Heart right ventricle (tissue), 16 donors: Measurements from ENCODE around the gene COCH. TPM values are rescaled to one million over a fixed set of nuclear protein-coding genes. Genes with fewer than 3 reads are reported as not detected.
A peak's percentile ranks its signal among the peaks of the same experiment; 100 is the strongest.

Source experiments
- ATAC-seq, 8 donors: fragments of 200-7000 bp; cut with Tn5 transposase; one replicate each; pipeline ENCODE4 v1.9.1; 2020; ENCODE audit warnings: mild to moderate bottlenecking in 8 of 8, moderate library complexity in 8 of 8, moderate number of reproducible peaks in 1 of 8
- DNase-seq, 2 donors: peaks; one replicate each; pipeline ENCODE4 v3.0.0-alpha.2; 2020
- H3K27ac ChIP-seq, 10 donors: fragments of 200-600 bp; sonication (generic) in 2 of 10; one replicate each; pipeline versions ENCODE4 v1.5.0 to v1.8.0; 2020 to 2022; ENCODE audit warnings: mild to moderate bottlenecking in 3 of 10
- H3K27me3 ChIP-seq, 7 donors: fragments of 200-600 bp; one replicate each; pipeline ENCODE4 v1.8.0; 2021 to 2022; ENCODE audit warnings: mild to moderate bottlenecking in 2 of 7
- H3K36me3 ChIP-seq, 9 donors: fragments of 200-600 bp; sonication (generic) in 1 of 9; one replicate each; pipeline versions ENCODE4 v1.5.0 to v1.8.0; 2020 to 2022; ENCODE audit warnings: mild to moderate bottlenecking in 2 of 9
- H3K4me1 ChIP-seq, 9 donors: fragments of 200-600 bp; sonication (generic) in 1 of 9; one replicate each; pipeline versions ENCODE4 v1.5.0 to v1.8.0; 2020 to 2022; ENCODE audit warnings: mild to moderate bottlenecking in 4 of 9
- H3K4me3 ChIP-seq, 10 donors: fragments of 200-600 bp; sonication (generic) in 2 of 10; one replicate each; pipeline versions ENCODE4 v1.5.0 to v1.8.0; 2020 to 2022; ENCODE audit warnings: mild to moderate bottlenecking in 7 of 10, moderate library complexity in 2 of 10
- H3K9me3 ChIP-seq, 11 donors: fragments of 200-600 bp in 10 of 11; sonication (generic) in 2 of 11; one replicate each; pipeline versions ENCODE4 v1.5.0 to v1.8.0; 2013 to 2022; ENCODE audit warnings: mild to moderate bottlenecking in 2 of 11, control low read depth in 1 of 11, moderate library complexity in 1 of 11
- WGBS, 2 donors: extraction: QIAGEN DNeasy Blood & Tissue Kit; methylation state at CpG; one replicate each; pipeline ENCODE4 v1.1.7; 2013; ENCODE audit warnings: inconsistent platforms in 1 of 2; 5-methylcytosine and 5-hydroxymethylcytosine counted together
- intact Hi-C, 10 donors: fragments of 100-400 bp; cut with DNase I; formaldehyde crosslinking; loops; one replicate each; pipeline versions ENCODE4 v1.11.1 to v1.14.2; 2022
- polyA plus RNA-seq, 2 donors: library from polyadenylated mRNA; stranded (reverse); fragments of 200-250 nt; gene quantifications; one replicate each; pipeline ENCODE4 v1.2.3, GENCODE V29; 2013
- total RNA-seq, 10 donors: library from RNA; stranded (reverse); fragmentation: NEBNext Ultra II Directional in 3 of 10; extraction: Animal tissue kit (Norgen Biotek cat#: 25700) in 3 of 10; gene quantifications; one replicate each; pipeline versions ENCODE4 v1.2.1 to v1.2.4, GENCODE V29; 2021 to 2023
- TF ChIP-seq, protein P1 (sequence below), 9 donors: fragments of 200-600 bp; sonication (generic) in 2 of 9; IDR thresholded peaks; one replicate each; pipeline versions ENCODE4 v1.5.0 to v1.8.0; 2021 to 2022; ENCODE audit warnings: antibody characterized with exemption in 9 of 9, mild to moderate bottlenecking in 5 of 9, moderate library complexity in 1 of 9
- donor health status: Arrhythmogenic right ventricular cardiomyopathy.
- donor health status: ischemic (EF 13 %, LVEDD 7.1; RV severe dilation, severe dysfunction).
- donor health status: healthy with polysubstance abuse.
- donor health status: DM: no; HTN: yes; CAD: no.
- donor health status: DM: no; HTN: no; CAD: no.
- donor health status: ischemic (EF 25% LVEDD 6.9; RV normal size, moderate dysfunction).
- donor health status: ischemic (EF 25% LVEDD 5.7; RV mildly dilated, moderate dysfunction).
- donor health status: healthy.
- donor health status: DM: yes; HTN: yes; CAD: no.
- donor health status: Ischemic cardiomyopathy.
- donor health status: ischemic (EF 35%, LVEDD 5.7; RV mildly dilated, moderate dysfunction).
- donor health status: nonischemic (EF 11% LVEDD 7.7; RV severe dilation, severe dysfunction).
- donor health status: DM: yes; HTN: yes; CAD: no.
- donor health status: PGD.
- donor health status: ischemic (EF 29% LVEDD 5.4; RV normal size, mild dysfunction).
- donor health status: nonischemic (EF 23%, LVEDD 6.1; RV moderate dilation, normal function).

Gene COCH
- total and polyA plus RNA-seq, 12 donors: 0.13 to 2.9 (median 0.94) TPM

DNA sequence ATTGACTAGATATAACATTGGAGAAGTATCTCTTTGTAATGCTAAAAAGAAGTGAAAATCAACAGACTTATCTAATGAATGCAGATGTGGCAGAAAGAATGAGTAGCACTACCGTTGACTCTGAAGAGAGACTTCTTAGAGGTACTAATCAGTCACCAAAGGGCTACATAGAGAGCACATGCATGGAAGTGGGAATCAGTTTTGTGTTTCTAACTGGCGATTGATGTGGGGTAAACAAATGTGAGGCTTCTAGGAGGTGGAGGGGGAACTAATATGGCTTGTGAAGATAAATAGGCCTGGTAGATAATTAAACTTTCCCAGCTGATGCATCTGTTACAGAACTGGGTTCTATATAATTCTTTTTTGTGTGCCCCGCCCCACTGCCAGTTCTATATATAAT lies 10.5 kb downstream of the COCH start:
- Histone ChIP-seq H3K9me3 (no peaks in the 10 kb centered on the region), H3K4me1 (no peaks in the 10 kb centered on the region), H3K36me3 (no peaks in the 10 kb centered on the region), H3K4me3 (no peak overlapping the region), H3K27me3 (no peaks in the 10 kb centered on the region), H3K27ac (no peak overlapping the region)
- no peak for DNase-seq
- no peak for ATAC-seq
- WGBS, 2 donors: 82% methylated on average over 3 of the region's 3 CpGs
- TF ChIP-seq, protein P1, sequence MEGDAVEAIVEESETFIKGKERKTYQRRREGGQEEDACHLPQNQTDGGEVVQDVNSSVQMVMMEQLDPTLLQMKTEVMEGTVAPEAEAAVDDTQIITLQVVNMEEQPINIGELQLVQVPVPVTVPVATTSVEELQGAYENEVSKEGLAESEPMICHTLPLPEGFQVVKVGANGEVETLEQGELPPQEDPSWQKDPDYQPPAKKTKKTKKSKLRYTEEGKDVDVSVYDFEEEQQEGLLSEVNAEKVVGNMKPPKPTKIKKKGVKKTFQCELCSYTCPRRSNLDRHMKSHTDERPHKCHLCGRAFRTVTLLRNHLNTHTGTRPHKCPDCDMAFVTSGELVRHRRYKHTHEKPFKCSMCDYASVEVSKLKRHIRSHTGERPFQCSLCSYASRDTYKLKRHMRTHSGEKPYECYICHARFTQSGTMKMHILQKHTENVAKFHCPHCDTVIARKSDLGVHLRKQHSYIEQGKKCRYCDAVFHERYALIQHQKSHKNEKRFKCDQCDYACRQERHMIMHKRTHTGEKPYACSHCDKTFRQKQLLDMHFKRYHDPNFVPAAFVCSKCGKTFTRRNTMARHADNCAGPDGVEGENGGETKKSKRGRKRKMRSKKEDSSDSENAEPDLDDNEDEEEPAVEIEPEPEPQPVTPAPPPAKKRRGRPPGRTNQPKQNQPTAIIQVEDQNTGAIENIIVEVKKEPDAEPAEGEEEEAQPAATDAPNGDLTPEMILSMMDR (IDR thresholded peaks at IDR 0.05): no peak
- intact Hi-C loops: no loop called here

DNA sequence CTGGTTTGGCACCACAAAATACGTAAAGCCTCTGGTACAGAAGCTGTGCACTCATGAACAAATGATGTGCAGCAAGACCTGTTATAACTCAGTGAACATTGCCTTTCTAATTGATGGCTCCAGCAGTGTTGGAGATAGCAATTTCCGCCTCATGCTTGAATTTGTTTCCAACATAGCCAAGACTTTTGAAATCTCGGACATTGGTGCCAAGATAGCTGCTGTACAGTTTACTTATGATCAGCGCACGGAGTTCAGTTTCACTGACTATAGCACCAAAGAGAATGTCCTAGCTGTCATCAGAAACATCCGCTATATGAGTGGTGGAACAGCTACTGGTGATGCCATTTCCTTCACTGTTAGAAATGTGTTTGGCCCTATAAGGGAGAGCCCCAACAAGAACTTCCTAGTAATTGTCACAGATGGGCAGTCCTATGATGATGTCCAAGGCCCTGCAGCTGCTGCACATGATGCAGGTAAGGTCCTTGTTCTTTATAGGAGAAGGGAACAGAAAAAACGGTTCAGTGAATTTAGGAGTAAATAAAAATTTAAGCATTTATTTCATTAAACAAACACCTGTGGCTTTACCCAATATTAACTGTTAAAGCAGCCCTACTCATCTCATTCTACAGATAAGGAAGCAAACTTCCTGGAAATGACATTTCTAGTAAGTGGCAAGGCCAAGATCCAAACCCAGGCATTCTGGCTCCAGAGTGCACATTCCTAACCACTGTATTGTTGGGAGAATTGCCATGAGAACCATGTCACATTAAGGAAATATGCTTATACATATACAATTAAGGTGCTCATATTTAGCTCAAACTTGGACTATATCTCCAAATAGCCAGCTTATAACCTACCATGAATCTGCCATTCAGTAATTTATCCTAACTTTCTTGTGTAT lies 11.7 kb downstream of the COCH start:
- WGBS, 2 donors: 91% methylated on average over 7 of the region's 7 CpGs
- no peak overlapping the region for H3K4me3 ChIP-seq
- H3K27me3 ChIP-seq: no peaks in the 10 kb centered on the region
- H3K27ac ChIP-seq: no peak overlapping the region
- intact Hi-C loops: no loop called here
- ATAC-seq: peak in 1 of 8 donors; percentile 47
- H3K4me1 ChIP-seq: no peaks in the 10 kb centered on the region
- H3K36me3 ChIP-seq: peaks cover 0 to under 1% (median 0%) of the 10 kb centered on the region in 9 donors
- H3K9me3 ChIP-seq: no peaks in the 10 kb centered on the region
- TF ChIP-seq, protein P1 (IDR thresholded peaks at IDR 0.05): no peak
- no peak for DNase-seq

DNA sequence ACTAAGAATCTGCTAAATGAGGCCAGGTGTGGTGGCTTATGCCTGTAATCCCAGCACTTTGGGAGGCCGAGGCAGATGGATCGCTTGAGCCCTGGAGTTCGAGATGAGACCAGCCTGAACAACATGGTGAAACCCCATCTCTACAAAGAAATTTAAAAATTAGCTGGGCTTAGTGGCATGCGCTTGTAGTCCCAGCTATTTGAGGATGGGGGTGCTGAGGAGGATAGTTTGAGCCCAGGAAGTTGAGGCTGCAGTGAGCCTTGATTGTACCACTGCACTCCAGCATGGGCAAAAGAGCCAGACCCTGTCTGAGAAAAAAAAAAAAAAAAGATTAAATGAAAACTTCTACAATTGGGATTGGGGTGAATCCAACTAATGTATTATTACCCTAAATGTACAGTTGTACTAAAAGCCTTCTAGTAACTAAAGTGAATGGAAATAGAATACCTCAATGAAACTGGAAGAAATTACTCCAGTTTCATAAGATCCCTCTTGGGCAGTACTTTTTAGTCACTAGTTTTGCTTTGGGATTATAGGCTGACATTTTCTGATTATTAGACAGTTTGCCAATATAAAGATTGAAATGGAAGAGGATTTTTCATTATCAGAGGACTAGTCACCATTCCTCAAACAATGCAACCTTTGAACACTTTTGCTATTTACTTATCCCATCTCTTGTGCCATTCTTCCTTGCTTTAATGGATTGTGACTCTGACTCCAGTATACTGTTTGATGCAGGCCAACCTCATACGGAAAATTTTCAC lies 14.3 kb downstream of the COCH start:
- DNase-seq: no peak
- intact Hi-C loops: no loop called here
- Histone ChIP-seq H3K27ac (no peak overlapping the region), H3K36me3 (peaks cover 0 to 23% (median 0%) of the 10 kb centered on the region in 9 donors), H3K4me1 (no peaks in the 10 kb centered on the region), H3K27me3 (no peaks in the 10 kb centered on the region), H3K9me3 (no peaks in the 10 kb centered on the region), H3K4me3 (no peak overlapping the region)
- ATAC-seq: no peak
- TF ChIP-seq, protein P1 (IDR thresholded peaks at IDR 0.05): no peak
- WGBS, 2 donors: 97 to 98% methylated on average over 5 of the region's 5 CpGs

DNA sequence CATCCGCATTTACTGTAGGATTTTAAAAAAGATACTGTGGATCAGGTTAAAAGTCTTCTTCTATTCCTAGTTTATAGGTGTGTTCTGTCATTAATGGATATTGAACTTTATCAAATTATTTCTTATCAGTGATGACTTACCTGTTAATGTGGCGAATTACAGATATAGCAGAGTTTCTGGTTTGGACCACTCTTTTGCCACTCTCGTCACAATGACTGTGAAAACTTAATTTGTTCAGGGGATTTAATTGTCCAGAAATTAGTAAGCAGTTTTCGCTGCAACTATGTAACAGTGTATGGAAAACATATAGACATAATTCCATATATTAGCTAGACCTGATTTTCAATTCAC lies 14.9 kb downstream of the COCH start:
- 74 to 83% methylated on average over 4 of the region's 4 CpGs for WGBS, 2 donors
- DNase-seq: no peak
- Histone ChIP-seq H3K36me3 (peaks cover 0 to 27% (median 1%) of the 10 kb centered on the region in 9 donors), H3K9me3 (no peaks in the 10 kb centered on the region), H3K27me3 (no peaks in the 10 kb centered on the region), H3K4me3 (no peak overlapping the region), H3K4me1 (no peaks in the 10 kb centered on the region), H3K27ac (no peak overlapping the region)
- TF ChIP-seq, protein P1 (IDR thresholded peaks at IDR 0.05): no peak
- no peak for ATAC-seq
- intact Hi-C loops: no loop called here
